ENCODE measurements around the gene DLX2.
A peak's percentile ranks its signal among the peaks of the same experiment; 100 is the strongest.
"Not testable (repeated sequence)": the region's sequence is repeated elsewhere in the genome, so short reads cannot be mapped to it uniquely, and the experiment has no call there.

The DLX2 gene

DNA sequence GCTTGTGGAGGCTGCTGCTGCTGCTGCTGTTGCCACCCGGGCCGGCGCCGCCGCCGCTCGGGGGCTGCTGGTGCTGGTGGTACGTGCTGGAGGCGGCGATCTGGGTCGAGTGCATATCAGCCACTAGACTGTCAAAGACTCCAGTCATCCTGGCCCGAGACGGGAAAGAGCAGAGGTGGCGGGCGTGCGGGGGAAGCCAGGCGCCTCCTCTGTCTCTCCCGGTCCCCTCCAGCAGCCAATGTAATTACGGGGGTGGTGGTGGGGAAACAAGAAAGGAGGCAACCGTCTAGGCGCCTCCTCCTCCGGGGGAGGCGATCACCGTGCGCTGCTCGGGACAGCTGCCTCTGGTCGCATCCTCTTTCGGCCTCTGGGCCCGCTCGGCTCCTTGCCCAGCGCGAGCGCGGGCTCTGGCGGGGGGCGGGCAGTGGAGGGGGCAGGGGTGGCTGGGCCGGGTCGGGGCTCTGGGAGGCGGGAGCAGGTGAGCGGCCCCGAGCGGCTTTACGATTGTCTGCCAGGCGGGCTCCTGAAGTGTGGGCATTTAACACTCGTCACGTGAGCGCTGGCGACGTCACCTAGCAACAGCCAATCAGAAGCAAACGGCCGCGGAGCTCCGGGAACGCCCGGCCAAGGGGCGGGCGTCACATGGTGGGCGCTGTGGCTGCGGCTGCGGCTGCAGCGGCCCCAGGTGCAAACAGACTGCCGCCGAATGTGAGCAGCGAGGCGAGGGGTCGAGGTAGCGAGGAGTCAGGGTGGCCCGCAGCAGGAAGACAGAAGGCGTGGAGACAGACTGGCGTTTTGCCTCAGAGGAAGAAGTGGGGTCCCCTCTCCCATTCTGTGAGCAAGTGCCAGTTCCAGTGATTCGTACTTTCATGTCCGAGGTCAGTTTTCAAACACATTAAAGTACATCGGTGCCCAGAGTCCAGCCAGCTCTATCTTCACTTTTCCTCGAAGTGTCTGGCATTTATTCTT is at the start of gene DLX2:
Gene DLX2 (minus strand): TSS at position 510 of the 969 bp plus-strand sequence. CDS start 362 bp downstream, at position 148.
- DNase-seq (ENCODE audit: low read depth), result peak; percentile 65

DNA sequence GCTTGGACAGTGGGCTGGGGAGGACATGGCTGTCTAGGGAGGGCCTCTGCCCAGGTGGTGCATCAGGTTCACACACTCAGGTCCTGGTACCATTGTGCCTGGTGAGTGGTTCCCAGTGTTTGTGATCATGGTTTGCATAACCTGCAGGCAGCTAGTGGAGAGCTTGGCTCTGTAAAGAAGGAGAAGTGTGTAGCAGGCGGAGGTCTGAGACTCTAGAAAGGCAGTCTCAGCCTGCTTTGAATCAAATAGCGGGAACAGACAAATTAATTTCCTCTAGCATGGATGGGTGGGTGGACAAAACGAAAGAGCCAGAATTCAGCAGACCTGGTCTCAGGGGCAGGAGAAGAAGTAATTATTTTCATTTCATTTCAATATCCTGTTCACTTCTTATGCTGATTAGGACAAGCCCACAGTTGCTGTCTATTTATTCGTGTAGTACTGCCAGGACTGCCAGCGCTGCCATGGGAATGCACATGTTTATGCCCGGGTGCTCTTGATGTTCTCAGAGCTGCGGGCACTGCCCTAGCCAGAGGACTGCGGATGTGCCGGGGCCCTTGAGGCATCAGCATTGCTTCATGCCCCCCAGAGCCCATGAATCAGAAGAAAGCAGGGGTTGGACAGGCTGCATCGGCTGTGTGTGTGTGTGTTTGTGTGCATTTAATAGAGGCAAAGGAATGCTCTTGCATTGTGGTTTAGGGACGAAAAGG is 45.4 kb upstream of the DLX2 start:
- DNase-seq (ENCODE audit: low read depth), result no peak

DNA sequence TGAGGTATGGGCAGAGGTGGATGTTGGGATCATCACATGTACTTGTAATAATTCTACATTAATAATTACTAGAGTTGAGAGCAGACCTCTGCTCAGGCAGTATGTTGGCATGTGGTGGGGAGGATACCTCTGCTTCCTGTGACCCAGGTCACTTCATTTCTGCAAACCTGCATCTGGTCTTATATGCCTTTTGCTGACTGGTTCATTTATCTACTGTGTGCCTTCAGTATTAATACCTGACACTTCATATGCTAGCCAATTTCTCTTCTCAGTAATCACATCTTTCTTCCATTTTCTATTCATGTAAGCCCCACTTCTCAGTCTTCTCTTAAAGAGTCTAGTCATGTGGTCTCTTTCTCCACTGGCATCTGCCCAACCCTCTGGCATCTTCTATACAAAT is 41.1 kb upstream of the DLX2 start:
- no peak for DNase-seq (ENCODE audit: low read depth)

DNA sequence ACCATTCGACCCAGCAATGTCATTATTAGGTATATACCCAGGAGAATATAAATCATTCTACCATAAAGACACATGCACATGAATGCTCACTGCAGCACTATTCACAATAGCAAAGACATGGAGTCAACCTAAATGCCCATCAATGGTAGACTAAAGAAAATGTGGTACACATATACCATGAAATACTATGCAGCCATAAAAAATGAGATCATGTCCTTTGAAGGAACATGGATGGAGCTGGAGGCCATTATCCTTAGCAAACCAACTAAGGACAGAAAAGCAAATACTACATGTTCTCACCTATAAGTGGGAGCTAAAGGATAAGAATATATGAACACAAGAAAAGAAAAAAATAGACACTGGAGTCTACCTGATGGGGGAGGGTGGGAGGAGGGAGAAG is 36.0 kb upstream of the DLX2 start:
- DNase-seq (ENCODE audit: low read depth), result not testable (repeated sequence)

DNA sequence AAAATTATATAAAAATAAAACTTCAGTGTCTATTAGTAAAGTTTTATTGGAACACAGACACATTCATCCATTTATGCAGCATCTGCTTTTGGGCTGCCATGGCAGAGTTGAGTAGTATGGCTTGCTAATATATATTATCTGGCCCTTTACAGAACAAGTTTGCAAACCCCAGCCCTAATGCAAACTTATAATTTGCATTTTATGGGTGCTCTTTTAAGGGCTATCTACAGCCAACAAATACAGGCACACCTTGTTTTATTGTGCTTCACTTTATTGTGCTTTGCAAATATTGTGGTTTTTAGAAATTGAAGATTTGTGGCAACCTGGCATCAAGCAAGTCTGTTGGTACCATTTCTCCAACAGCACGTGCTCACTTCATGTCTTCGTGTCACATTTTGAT is 35.2 kb upstream of the DLX2 start:
- no peak for DNase-seq (ENCODE audit: low read depth)

DNA sequence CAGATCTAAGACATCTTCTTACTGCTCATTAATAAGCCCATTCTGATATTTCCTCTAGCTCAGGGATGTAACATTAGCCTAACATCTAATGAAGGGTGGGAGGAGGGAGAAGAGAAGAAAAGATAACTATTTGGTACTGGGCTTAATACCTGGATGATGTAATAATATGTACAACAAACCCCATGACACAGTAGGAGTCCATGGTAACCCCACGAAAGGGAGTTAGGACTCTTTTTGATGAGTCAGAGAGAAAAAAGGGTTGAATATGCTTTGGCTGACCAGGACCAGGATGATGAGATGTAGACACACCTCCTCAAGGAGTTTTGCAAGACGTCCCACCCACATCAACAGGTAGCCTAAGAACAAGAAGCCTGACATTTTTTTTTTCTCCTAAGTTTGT is 34.4 kb upstream of the DLX2 start:
- no peak for DNase-seq (ENCODE audit: low read depth)

DNA sequence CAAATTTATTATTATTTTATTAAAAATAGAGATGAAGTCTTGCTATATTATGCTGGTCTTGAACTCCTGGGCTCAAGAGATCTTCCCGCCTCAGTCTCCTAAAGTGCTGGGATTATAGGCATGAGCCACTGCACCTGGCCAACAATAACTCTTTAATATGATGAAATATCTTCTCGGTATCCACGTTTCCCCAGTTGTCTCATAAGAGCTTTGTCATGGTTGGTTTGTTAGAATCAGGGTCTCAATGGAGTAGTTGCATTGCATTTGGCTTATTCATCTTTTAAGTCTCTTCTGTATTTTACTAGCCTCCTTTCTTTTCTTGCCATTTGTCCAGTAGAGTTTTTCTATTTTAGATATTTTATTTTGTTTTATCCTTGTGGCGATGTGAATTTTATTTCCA is 32.7 kb upstream of the DLX2 start:
- no peak for DNase-seq (ENCODE audit: low read depth)

DNA sequence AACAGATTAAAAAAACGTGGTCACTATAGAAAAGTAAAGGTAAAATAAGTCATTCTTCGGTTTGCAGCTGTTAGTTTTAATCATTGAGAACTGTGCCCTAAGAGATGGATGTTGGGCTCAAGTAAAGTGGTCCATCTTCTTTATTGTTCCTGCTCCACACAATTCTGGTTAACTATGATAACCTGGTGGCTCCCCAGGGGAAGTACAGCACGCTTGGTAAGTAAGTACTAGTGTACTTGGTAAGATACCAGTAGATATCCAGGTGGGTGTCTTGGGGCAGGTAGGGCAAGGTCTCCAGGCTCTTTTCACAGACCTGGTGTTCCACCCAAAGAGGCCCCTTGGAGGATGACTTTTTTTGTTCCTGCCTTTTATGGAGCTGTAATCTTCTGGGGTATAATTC is 31.6 kb upstream of the DLX2 start:
- DNase-seq (ENCODE audit: low read depth), result no peak

DNA sequence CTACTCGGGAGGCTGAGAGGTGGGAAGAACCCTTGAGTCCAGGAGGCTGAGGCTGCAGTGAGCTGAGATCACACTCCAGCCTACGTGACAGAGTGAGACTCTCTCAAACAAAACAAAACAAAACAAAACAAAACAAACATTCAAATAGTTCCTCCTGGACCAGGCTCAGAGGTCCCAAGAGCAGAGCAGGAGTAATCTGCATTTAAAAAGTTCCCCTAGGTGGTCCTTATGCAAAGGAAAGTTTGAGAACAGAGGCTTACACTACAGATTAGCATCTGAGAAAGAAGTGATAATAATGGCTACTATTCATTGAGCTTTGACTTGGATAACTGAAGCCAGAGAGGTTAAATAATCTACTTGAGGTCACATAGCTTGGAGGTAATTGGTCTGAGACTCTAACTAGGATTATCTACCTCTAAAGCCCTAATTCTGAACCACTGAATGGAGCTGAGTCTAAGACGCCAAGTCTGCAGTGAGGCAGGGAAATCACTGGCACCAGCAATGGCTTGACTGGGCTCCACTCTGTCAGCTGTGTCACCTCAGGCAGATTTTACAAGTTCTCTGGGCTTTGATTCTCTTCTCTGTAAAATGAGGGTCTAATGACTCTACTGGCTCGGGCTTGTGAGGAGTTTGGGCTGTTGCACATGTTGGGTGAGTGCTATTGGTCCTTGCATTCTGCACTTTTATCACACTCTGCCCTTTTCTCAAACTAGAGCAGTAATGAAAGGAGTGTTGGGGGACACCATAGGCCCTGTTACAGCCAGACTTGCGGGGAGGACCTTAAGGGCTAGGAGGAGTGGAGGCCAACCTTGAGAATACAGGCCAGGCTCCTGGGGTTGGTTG is 29.2 kb upstream of the DLX2 start:
- no peak for DNase-seq (ENCODE audit: low read depth)

DNA sequence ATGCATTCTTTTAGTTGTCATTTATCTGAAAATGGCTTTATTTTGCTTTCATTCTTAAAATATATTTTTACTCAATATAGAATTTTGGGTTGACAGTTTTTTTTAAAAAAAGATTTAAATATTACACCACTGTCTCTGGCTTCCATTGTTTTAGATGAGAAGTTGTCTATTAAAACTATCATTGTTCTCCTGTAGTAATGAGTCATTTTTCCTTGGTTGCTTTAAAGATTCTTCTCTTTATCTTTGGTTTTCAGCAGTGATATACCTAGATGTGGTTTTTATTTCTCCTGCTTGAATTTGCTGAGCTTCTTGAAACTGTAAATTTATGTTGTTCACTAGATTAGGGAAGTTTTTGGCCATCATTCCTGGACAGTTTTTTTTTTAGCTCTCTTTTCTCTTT is 26.7 kb upstream of the DLX2 start:
- no peak for DNase-seq (ENCODE audit: low read depth)

DNA sequence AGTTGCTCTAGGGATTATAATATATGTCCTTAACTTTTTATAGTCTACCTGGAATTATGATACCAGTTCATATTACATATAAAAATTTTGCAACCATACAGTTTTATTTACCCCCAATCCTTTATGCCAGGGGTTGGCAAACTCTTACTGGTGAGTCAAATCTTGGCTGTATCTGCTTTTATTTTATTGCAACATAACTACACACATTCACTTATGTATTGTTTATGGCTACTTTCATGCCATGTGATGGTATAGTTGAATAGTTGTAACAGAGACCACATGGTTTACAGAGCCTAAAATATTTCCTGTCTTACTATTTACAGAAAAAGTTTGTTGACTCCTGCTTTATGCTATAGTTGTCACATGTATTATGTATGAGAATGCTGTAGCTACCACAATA is 25.8 kb upstream of the DLX2 start:
- DNase-seq (ENCODE audit: low read depth), result no peak

DNA sequence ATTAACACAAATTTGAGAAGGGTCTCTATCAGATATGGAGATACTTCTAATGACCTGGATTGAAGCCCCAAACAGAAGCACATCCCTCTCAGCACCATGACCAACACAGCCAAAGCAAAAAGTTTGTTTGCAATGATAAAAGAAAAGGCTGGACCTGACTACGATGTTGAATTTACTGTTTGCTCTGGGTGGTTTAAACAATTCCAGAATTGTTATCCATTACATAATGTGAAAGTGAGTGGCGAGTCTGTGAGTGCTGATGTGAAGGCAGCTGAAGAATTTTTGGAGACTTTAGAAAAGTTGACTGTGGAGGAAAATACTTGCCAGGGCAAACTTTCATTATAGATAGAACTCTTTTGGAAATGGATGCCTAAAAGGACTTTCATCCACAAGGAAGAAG is 17.4 kb upstream of the DLX2 start:
- DNase-seq (ENCODE audit: low read depth), result no peak

DNA sequence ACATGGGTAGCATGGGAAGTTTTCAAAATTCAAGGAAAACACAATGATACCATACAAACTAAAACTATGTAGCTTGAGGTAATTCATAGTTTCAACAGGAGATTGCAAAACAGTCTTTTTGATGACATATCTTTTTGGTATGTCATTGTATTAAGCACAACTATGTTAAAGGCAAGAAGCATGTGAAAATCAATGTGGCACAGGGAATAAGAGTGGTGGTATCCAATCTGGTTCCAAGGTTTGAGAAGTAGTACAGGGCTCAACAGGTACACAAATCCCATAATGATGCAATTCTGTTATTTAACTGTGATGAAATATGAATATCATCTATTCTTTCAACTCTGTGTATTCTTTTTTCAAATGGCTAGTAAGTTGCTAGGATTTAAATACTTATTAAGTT is 16.4 kb upstream of the DLX2 start:
- DNase-seq (ENCODE audit: low read depth), result no peak

DNA sequence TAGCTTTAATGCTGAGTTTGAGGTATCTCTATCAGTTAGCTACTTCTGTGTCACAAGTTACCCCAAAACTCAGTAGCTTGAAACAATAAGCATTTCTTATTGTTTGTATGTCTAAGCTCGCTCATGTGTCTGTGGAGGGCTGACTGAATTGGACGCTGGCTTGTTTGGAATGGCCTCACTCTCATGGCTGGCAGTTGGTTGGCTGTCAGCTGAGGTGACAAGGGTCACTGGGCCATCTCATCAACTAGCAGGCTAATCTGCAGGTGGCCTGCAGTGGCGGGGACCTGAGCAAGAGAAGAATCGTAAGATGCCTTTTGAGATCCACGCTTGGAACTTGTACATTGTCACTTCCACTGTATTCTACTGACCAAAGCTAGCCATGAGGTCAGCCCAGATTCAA is 13.4 kb upstream of the DLX2 start:
- no peak for DNase-seq (ENCODE audit: low read depth)

DNA sequence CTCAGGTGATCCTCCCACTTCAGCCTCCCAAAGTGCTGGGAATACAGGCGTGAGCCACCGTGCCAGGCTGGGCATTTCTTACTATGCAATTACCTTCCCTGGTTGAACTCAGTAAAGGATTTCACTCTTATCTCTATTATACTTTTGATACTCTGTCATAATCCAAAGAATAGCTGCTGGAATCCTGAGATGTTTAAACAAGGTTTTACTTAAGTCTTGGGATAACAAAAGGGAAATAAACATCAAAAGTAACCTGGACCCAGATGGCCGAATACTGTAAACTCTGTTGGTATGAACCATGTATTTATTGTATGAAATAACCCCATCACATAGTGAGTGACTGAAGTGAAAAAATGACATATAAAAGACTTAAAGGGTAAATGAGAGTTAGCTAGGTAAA is 11.9 kb upstream of the DLX2 start:
- DNase-seq (ENCODE audit: low read depth), result no peak

DNA sequence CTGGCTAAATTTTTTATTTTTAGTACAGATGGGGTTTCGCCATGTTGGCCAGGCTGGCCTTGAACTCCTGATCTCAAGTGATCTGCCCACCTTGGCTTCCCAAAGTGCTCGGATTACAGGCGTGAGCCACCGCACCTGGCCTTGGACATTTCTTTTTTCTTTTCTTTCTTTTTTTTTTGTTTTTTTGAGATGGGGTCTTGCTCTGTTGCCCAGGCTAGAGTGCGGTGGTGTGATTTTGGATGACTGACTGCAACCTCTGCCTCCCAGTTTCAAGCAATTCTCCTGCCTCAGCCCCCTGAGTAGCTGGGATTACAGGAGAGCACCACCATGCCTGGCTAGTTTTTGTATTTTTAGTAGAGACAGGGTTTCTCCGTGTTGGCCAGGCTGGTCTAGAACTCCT is 11.5 kb upstream of the DLX2 start:
- not testable (repeated sequence) for DNase-seq (ENCODE audit: low read depth)

DNA sequence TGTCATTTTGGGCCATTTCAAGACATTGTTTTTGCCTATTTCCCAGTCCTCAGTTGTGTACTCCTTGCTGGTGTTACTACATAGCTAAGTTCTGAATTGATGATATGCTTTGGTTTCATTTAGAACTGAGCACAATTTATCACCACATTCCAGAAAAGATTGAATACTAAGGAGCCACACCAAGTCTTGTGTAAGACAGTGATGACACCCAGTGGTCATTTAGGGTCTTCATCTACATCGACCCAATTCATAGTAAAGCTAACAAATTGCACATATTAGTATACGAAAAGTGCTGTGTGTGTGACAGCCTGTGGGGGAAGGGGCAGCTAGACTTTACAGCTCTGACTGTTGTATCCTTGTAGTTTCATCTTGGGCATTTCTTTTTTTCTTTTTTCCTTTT is 10.9 kb upstream of the DLX2 start:
- DNase-seq (ENCODE audit: low read depth), result no peak

DNA sequence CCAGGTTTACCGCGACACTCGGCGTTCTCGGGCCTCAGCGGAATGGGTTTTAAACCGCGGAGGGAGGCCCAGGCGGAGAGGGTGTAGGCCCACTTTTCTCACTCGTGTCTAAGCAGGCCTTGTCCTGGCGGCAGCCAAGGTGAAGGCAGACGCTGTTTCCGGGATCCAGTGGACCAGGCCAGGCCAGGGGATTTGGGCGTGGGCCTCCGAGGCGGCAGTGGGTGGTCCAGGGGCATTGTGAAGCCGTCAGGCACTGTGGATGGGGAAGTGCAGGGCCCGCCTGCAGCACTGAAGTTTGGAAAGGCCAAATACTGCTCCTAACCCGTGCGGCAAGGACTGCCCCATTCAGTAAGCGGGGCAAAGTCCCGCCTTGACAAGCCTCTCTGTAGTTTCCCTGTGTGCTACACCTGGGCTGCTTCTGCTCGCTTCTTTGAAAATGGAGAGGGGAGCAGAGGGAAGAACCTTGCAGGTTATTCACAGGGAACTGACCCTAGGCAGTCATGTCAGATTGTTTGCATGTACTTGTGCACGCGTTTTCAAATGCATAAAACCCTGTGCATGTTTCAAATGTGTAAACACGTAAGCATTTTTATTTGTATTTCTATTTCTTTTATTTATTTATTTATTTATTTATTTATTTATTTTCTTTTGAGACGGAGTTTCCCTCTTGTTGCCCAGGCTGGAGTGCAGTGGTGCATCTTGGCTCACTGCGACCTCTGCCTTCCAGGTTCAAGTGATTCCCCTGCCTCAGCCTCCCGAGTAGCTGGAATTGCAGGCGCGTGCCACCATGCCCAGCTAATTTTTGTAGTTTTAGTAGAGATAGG is 7.5 kb upstream of the DLX2 start:
- no peak for DNase-seq (ENCODE audit: low read depth)

DNA sequence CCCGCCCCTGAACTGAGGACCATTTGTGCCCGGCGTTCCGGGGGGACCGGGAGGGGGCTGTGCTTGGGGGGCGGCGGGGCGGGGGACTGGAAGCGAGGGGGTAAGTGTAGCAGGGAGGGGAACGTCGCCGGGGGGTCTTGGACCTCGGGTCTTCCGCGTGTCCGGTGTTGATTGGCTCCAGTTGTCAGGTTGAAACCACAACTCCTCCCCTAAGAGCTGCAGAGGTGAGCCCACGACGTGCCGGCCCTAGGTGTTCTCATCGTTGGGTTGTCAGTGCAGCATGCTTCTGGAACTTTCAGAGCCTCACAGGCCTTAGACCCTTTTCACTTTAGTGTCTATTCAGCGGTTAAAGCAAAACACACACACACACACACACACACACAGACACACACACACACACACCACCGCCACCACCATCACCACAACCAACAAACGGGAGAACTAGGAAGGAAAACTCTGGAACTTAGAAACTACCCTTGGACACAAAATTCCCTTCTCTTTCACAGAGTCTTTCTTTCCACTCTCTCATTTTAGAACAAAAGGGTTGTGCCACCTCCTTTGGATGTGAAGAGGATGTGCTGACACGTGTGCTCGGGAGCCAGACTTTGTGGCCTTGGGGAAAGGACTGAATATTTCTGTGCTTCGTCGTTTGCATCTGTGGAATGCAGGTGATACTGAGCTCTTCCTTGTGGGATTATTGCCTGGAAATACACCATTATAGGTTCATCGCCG is 6.7 kb upstream of the DLX2 start:
- no peak for DNase-seq (ENCODE audit: low read depth)

DNA sequence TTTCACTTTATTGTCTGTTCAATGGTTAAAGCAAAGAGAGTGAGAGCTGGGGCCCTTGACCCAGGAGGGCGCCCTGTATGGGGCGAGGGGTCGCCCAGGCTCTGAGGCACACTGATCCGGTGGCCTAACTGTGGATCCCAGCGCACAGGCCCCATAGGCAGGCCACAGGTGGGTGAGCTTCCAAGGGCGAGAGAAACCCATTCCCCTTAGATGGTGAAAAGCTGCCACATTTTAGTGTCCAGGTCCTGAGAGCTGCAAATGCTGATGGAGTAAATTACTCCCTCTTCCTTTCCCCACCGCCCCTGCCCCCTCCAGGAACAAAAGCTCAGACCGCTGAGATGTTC is 5.9 kb upstream of the DLX2 start:
- no peak for DNase-seq (ENCODE audit: low read depth)

Measured in stimulated activated CD8-positive, alpha-beta memory T cell treated with anti-CD3 and anti-CD28 coated beads, Interleukin-4, amount 100 ng/mL, for 24 hours (primary cell).